HepG2 (cell line): ENCODE data around the gene COQ5. TPM values are rescaled to one million over a fixed set of nuclear protein-coding genes. Genes with fewer than 3 reads are reported as not detected.

Experiments used
- DDIT3 ChIP-seq: sonication (generic); formaldehyde crosslinking; IDR thresholded peaks from 2 replicates; pipeline ENCODE4 v1.4.0; 2020; ENCODE audit warnings: mild to moderate bottlenecking, missing genetic modification reagents
- FOSL2 ChIP-seq: sonication (generic); formaldehyde crosslinking; IDR thresholded peaks from 2 replicates; pipeline ENCODE4 v1.4.0; 2020; ENCODE audit warnings: missing genetic modification reagents
- FOXP1 ChIP-seq, 2 experiments: fragments of 450-650 bp in 1 of 2; IDR thresholded peaks; 2 replicates each; pipeline ENCODE4 v1.6.1; 2017 to 2018; ENCODE audit warnings: antibody characterized with exemption in 1 of 2
- MYC ChIP-seq: sonication (generic); formaldehyde crosslinking; IDR thresholded peaks from 2 replicates; pipeline ENCODE4 v1.9.0; 2021; ENCODE audit warnings: missing genetic modification reagents, borderline replicate concordance
- SETDB1 ChIP-seq: sonication (generic); formaldehyde crosslinking; IDR thresholded peaks from 2 replicates; pipeline ENCODE4 v1.5.1; 2020; ENCODE audit warnings: missing genetic modification reagents, mild to moderate bottlenecking, borderline replicate concordance
- SMARCE1 ChIP-seq: fragments of 450-650 bp; IDR thresholded peaks from 2 replicates; pipeline ENCODE4 v1.6.1; 2017; ENCODE audit warnings: borderline replicate concordance
- STAG1 ChIP-seq: sonication (generic); formaldehyde crosslinking; IDR thresholded peaks from 2 replicates; pipeline ENCODE4 v1.4.0; 2020; ENCODE audit warnings: missing genetic modification reagents
- ZBTB33 ChIP-seq: sonication (generic); formaldehyde crosslinking; IDR thresholded peaks from 2 replicates; pipeline ENCODE4 v1.4.0; 2020; ENCODE audit warnings: missing genetic modification reagents
- ZMYM4 ChIP-seq: sonication (generic); formaldehyde crosslinking; IDR thresholded peaks from 2 replicates; pipeline ENCODE4 v1.8.1; 2023; ENCODE audit warnings: mild to moderate bottlenecking, missing genetic modification reagents
- ZNF441 ChIP-seq: sonication (generic); formaldehyde crosslinking; IDR thresholded peaks from 2 replicates; pipeline ENCODE4 v1.7.0; 2021; ENCODE audit warnings: missing genetic modification reagents, borderline replicate concordance
- ZNF563 ChIP-seq: sonication (generic); formaldehyde crosslinking; IDR thresholded peaks from 2 replicates; pipeline ENCODE4 v1.8.0; 2022; ENCODE audit warnings: mild to moderate bottlenecking, moderate library complexity, missing genetic modification reagents
- ZNF629 ChIP-seq: sonication (generic); formaldehyde crosslinking; conservative IDR thresholded peaks from 2 replicates; pipeline ENCODE4 v1.5.0; 2020; ENCODE audit warnings: missing genetic modification reagents
- ZNF672 ChIP-seq: sonication (generic); formaldehyde crosslinking; IDR thresholded peaks from 2 replicates; pipeline ENCODE4 v1.8.1; 2022; ENCODE audit warnings: missing genetic modification reagents
- ZNF772 ChIP-seq: sonication (generic); formaldehyde crosslinking; IDR thresholded peaks from 2 replicates; pipeline ENCODE4 v1.5.0; 2020; ENCODE audit warnings: mild to moderate bottlenecking, missing genetic modification reagents
- polyA plus RNA-seq, 8 experiments: library from polyadenylated mRNA; depleted of rRNA in 3 of 8; stranded (reverse) in 7 of 8; unstranded in 1 of 8; fragments of >200 nt; fragmentation: Illumina TruSeq in 4 of 8; extraction: Trizol in 4 of 8; gene quantifications; 2 replicates each; pipeline versions ENCODE4 v1.2.1 to v1.2.3, GENCODE V29; 2011 to 2016; ENCODE audit warnings: low read depth in 4 of 8, missing spikeins in 1 of 8, mixed read lengths in 1 of 8; ENCODE audit not compliant: insufficient read depth in 1 of 8
- total RNA-seq, 5 experiments: library from RNA; depleted of rRNA; stranded (reverse); fragments of >200 nt; fragmentation: Illumina TruSeq; extraction: Trizol; gene quantifications; 2 replicates each; pipeline ENCODE4 v1.2.3, GENCODE V29; 2016; ENCODE audit warnings: low read depth in 1 of 5
- TF ChIP-seq, protein P1 (sequence below): sonication (generic); formaldehyde crosslinking; IDR thresholded peaks from 2 replicates; pipeline ENCODE4 v1.8.1; 2023; ENCODE audit warnings: mild to moderate bottlenecking, missing genetic modification reagents, borderline replicate concordance
- TF ChIP-seq, protein P2 (sequence below): sonication (generic); formaldehyde crosslinking; IDR thresholded peaks from 2 replicates; pipeline ENCODE4 v1.4.0; 2020; ENCODE audit warnings: mild to moderate bottlenecking, missing genetic modification reagents, borderline replicate concordance
- TF ChIP-seq, protein P3 (sequence below): sonication (generic); formaldehyde crosslinking; IDR thresholded peaks from 2 replicates; pipeline ENCODE4 v1.8.0; 2022; ENCODE audit warnings: low read depth, missing genetic modification reagents
- TF ChIP-seq, protein P4 (sequence below): IDR thresholded peaks from 2 replicates; pipeline ENCODE4 v1.6.1; 2012; ENCODE audit warnings: inconsistent platforms

The COQ5 gene
- total and polyA plus RNA-seq, 2 of the 13 experiments (the other 11 are each of a cell fraction or from before 2014, with no cell fraction given), result 36.4 to 41.5 TPM

GRCh38 chr12:120469450-120470149 lies 59.4 kb downstream of the COQ5 start, which contains the start of gene SRSF9 (continued):
- TF ChIP-seq ZNF629 (peak; percentile 88), ZNF772 (CRISPR knock-in tag) (peak; percentile 80; the same call in 1 of the 2 replicates), FOXP1 (IDR thresholded peaks at IDR 0.05) (no peak), FOXP1 (CRISPR knock-in tag; IDR thresholded peaks at IDR 0.05) (no peak), FOSL2 (no peak), ZNF672 (CRISPR knock-in tag) (no peak), STAG1 (CRISPR knock-in tag) (peak; percentile 26; the same call in 1 of the 2 replicates), SMARCE1 (no peak), MYC (peak; percentile 77), ZNF441 (0 out of 2 replicates have a peak, but pooled peaks have one; percentile 9), ZNF563 (peak; percentile 88), ZBTB33 (peak; percentile 43; the same call in 1 of the 2 replicates), SETDB1 (no peak), DDIT3 (CRISPR knock-in tag) (no peak), ZMYM4 (CRISPR knock-in tag) (peak; percentile 93)
- TF ChIP-seq, protein P1, sequence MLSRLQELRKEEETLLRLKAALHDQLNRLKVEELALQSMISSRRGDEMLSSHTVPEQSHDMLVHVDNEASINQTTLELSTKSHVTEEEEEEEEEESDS (CRISPR knock-in tag), result 0 out of 2 replicates have a peak, but pooled peaks have one; percentile 54
- TF ChIP-seq, protein P2, sequence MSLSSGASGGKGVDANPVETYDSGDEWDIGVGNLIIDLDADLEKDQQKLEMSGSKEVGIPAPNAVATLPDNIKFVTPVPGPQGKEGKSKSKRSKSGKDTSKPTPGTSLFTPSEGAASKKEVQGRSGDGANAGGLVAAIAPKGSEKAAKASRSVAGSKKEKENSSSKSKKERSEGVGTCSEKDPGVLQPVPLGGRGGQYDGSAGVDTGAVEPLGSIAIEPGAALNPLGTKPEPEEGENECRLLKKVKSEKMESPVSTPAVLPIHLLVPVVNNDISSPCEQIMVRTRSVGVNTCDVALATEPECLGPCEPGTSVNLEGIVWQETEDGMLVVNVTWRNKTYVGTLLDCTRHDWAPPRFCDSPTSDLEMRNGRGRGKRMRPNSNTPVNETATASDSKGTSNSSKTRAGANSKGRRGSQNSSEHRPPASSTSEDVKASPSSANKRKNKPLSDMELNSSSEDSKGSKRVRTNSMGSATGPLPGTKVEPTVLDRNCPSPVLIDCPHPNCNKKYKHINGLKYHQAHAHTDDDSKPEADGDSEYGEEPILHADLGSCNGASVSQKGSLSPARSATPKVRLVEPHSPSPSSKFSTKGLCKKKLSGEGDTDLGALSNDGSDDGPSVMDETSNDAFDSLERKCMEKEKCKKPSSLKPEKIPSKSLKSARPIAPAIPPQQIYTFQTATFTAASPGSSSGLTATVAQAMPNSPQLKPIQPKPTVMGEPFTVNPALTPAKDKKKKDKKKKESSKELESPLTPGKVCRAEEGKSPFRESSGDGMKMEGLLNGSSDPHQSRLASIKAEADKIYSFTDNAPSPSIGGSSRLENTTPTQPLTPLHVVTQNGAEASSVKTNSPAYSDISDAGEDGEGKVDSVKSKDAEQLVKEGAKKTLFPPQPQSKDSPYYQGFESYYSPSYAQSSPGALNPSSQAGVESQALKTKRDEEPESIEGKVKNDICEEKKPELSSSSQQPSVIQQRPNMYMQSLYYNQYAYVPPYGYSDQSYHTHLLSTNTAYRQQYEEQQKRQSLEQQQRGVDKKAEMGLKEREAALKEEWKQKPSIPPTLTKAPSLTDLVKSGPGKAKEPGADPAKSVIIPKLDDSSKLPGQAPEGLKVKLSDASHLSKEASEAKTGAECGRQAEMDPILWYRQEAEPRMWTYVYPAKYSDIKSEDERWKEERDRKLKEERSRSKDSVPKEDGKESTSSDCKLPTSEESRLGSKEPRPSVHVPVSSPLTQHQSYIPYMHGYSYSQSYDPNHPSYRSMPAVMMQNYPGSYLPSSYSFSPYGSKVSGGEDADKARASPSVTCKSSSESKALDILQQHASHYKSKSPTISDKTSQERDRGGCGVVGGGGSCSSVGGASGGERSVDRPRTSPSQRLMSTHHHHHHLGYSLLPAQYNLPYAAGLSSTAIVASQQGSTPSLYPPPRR, result peak; percentile 48; the same call in 1 of the 2 replicates
- TF ChIP-seq, protein P3, sequence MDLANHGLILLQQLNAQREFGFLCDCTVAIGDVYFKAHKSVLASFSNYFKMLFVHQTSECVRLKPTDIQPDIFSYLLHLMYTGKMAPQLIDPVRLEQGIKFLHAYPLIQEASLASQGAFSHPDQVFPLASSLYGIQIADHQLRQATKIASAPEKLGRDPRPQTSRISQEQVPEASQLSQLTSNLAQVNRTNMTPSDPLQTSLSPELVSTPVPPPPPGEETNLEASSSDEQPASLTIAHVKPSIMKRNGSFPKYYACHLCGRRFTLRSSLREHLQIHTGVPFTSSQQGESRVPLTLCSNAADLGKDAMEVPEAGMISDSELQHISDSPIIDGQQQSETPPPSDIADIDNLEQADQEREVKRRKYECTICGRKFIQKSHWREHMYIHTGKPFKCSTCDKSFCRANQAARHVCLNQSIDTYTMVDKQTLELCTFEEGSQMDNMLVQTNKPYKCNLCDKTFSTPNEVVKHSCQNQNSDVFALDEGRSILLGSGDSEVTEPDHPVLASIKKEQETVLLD (CRISPR knock-in tag), result peak; percentile 88
- TF ChIP-seq, protein P4, sequence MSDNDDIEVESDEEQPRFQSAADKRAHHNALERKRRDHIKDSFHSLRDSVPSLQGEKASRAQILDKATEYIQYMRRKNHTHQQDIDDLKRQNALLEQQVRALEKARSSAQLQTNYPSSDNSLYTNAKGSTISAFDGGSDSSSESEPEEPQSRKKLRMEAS, result peak; percentile 92
